Calu3 (cell line): ENCODE data around the gene LARGE1. TPM values are rescaled to one million over a fixed set of nuclear protein-coding genes. Genes with fewer than 3 reads are reported as not detected.

Experiments
- BruUV-seq: library from RNA; stranded (reverse); fragments of 400-500 nt; replicated peaks from 2 replicates; lab custom pipeline; 2021; lab: Mats Ljungman, UMichigan
- CTCF ChIA-PET: fragments of 300-600 bp; sonication (Branson Sonifier 250); formaldehyde crosslinking; loops from one replicate; lab custom pipeline; 2022; ENCODE audit warnings: antibody characterized with exemption; lab: Charles Lee
- DNase-seq: peaks from one replicate; pipeline ENCODE4 v3.0.0; 2022
- H3K27ac Mint-ChIP-seq: one replicate; pipeline ENCODE4 v1.8.0; 2022; ENCODE audit warnings: mixed read lengths; ENCODE audit not compliant: unreplicated experiment
- H3K27me3 Mint-ChIP-seq: one replicate; pipeline ENCODE4 v1.8.0; 2022; ENCODE audit warnings: mixed read lengths; ENCODE audit not compliant: unreplicated experiment
- H3K36me3 Mint-ChIP-seq: one replicate; pipeline ENCODE4 v1.8.0; 2022; ENCODE audit warnings: mild to moderate bottlenecking, moderate library complexity, mixed read lengths; ENCODE audit not compliant: insufficient read depth, unreplicated experiment
- H3K4me1 Mint-ChIP-seq: one replicate; pipeline ENCODE4 v1.8.0; 2022; ENCODE audit warnings: mild to moderate bottlenecking, low read depth, mixed read lengths; ENCODE audit not compliant: unreplicated experiment
- H3K4me3 Mint-ChIP-seq: one replicate; pipeline ENCODE4 v1.8.0; 2022; ENCODE audit warnings: mild to moderate bottlenecking, low read depth, moderate library complexity, mixed read lengths; ENCODE audit not compliant: unreplicated experiment
- H3K9me3 Mint-ChIP-seq: one replicate; pipeline ENCODE4 v1.8.0; 2022; ENCODE audit warnings: low read depth, mixed read lengths; ENCODE audit not compliant: unreplicated experiment
- CTCF ChIP-seq: fragments of 200-600 bp; IDR thresholded peaks from one replicate; pipeline ENCODE4 v1.8.0; 2022; ENCODE audit warnings: antibody characterized with exemption; ENCODE audit not compliant: unreplicated experiment
- intact Hi-C: fragments of 100-400 bp; cut with micrococcal nuclease; formaldehyde crosslinking; loops from one replicate; pipeline ENCODE4 v1.10.0; 2022; ENCODE audit not compliant: unreplicated experiment
- total RNA-seq: library from RNA; stranded (reverse); gene quantifications from 2 replicates; pipeline ENCODE4 v1.2.3, GENCODE V29; 2022

LARGE1 gene
- total RNA-seq, 1 experiment from 2014 or later: 11.6 TPM

GRCh38 chr22:33404723-33405122 lies 515.6 kb downstream of the LARGE1 start:
- H3K36me3 Mint-ChIP-seq: no peaks in the 10 kb centered on the region
- no peaks in the 10 kb centered on the region for H3K27me3 Mint-ChIP-seq
- no peaks in the 10 kb centered on the region for H3K4me1 Mint-ChIP-seq
- CTCF ChIA-PET: no interaction called here
- no peak overlapping the region for H3K4me3 Mint-ChIP-seq
- BruUV-seq: no TSS peak
- H3K27ac Mint-ChIP-seq: no peak overlapping the region
- DNase-seq: no peak
- peaks cover 2% of the 10 kb centered on the region for H3K9me3 Mint-ChIP-seq
- intact Hi-C loops: no loop called here
- no peak for TF ChIP-seq CTCF

GRCh38 chr22:33402325-33402724 lies 518.0 kb downstream of the LARGE1 start:
- no peaks in the 10 kb centered on the region for H3K27me3 Mint-ChIP-seq
- CTCF ChIA-PET: no interaction called here
- H3K9me3 Mint-ChIP-seq: peaks cover 2% of the 10 kb centered on the region
- intact Hi-C loops: no loop called here
- no peaks in the 10 kb centered on the region for H3K36me3 Mint-ChIP-seq
- TF ChIP-seq CTCF: no peak
- no peak for DNase-seq
- BruUV-seq: no TSS peak
- H3K4me3 Mint-ChIP-seq: no peak overlapping the region
- H3K4me1 Mint-ChIP-seq: no peaks in the 10 kb centered on the region
- H3K27ac Mint-ChIP-seq: no peak overlapping the region

- CTCF ChIA-PET: no interaction called here
- H3K36me3 Mint-ChIP-seq: no peaks in the 10 kb centered on the region
- H3K4me3 Mint-ChIP-seq: no peak overlapping the region
- H3K27ac Mint-ChIP-seq: no peak overlapping the region
- no peaks in the 10 kb centered on the region for H3K27me3 Mint-ChIP-seq
- peaks cover 2% of the 10 kb centered on the region for H3K9me3 Mint-ChIP-seq
- no TSS peak for BruUV-seq
- intact Hi-C loops: no loop called here
- no peak for TF ChIP-seq CTCF
- DNase-seq: no peak
- no peaks in the 10 kb centered on the region for H3K4me1 Mint-ChIP-seq
Measured at GRCh38 chr22:33401291-33401690, 519.0 kb downstream of the LARGE1 start.

GRCh38 chr22:33400891-33401290 lies 519.4 kb downstream of the LARGE1 start:
- Mint-ChIP-seq H3K4me1 (no peaks in the 10 kb centered on the region), H3K4me3 (no peak overlapping the region), H3K36me3 (no peaks in the 10 kb centered on the region), H3K27ac (no peak overlapping the region), H3K27me3 (no peaks in the 10 kb centered on the region), H3K9me3 (no peaks in the 10 kb centered on the region)
- DNase-seq: no peak
- CTCF ChIA-PET: interaction anchor here (0.5 kb wide), 1 partner anchor 103 kb away, joined by 3 read pairs; no protein-coding TSS in a partner anchor
- no TSS peak for BruUV-seq
- intact Hi-C loops: no loop called here
- no peak for TF ChIP-seq CTCF
